HepG2 (cell line): ENCODE measurements around the gene CADPS. TPM values are rescaled to one million over a fixed set of nuclear protein-coding genes. Genes with fewer than 3 reads are reported as not detected.

Experiments used
- ATAC-seq: fragments of 200-7000 bp; cut with Tn5 transposase; 3 replicates; pipeline ENCODE4 v1.9.1; 2020; ENCODE audit warnings: mild to moderate bottlenecking, moderate library complexity
- BruUV-seq: library from RNA; stranded (reverse); fragments of 400-500 nt; replicated peaks from 2 replicates; lab custom pipeline; 2021; lab: Mats Ljungman, UMichigan
- CTCF ChIA-PET: fragments of 300-600 bp; formaldehyde crosslinking; extraction: SDS; loops from one replicate; lab custom pipeline; 2021; ENCODE audit warnings: low total read pairs, inconsistent platforms, low intra/inter-chr PET ratio; lab: Yijun Ruan, JAX
- POLR2A ChIA-PET: fragments of 350-600 bp; sonication (Branson Sonifier 250); formaldehyde crosslinking; loops from one replicate; lab custom pipeline; 2020; ENCODE audit warnings: antibody characterized with exemption, inconsistent platforms; lab: Yijun Ruan, JAX
- DNase-seq: peaks from one replicate; pipeline ENCODE4 v3.0.0-alpha.2; 2015; ENCODE audit warnings: low spot score
- FAIRE-seq: peaks from 3 replicates; lab custom pipeline; 2011; peaks lifted over from hg19 to GRCh38; lab: Jason Lieb, UNC
- H2AFZ ChIP-seq: one replicate; pipeline ENCODE4 v1.6.1; 2011; ENCODE audit warnings: low read length, inconsistent platforms
- H3K27ac ChIP-seq: fragments of 300-600 bp; 3 replicates; pipeline ENCODE4 v1.8.0; 2011; ENCODE audit warnings: mixed run types, mild to moderate bottlenecking, mixed read lengths, low read length, inconsistent platforms; ENCODE audit not compliant: insufficient read depth; ENCODE audit errors: extremely low read length
- H3K27me3 ChIP-seq, 2 experiments: fragments of 200-600 bp in 1 of 2; 2 replicates in 1 of 2; 3 replicates in 1 of 2; pipeline versions ENCODE4 v1.6.0 to v1.8.0; 2011; ENCODE audit warnings: low read length in 2 of 2, mild to moderate bottlenecking in 2 of 2, moderate library complexity in 2 of 2, inconsistent platforms in 1 of 2; ENCODE audit not compliant: insufficient read depth in 2 of 2, control insufficient read depth in 1 of 2
- H3K36me3 ChIP-seq, 2 experiments: fragments of 200-600 bp in 1 of 2; replicated peaks in 1 of 2; 2 replicates in 1 of 2; 3 replicates in 1 of 2; pipeline versions ENCODE4 v1.5.1 to v1.8.0; 2011; ENCODE audit warnings: low read length in 2 of 2, inconsistent platforms in 1 of 2; ENCODE audit not compliant: insufficient read depth in 2 of 2, control insufficient read depth in 1 of 2
- H3K4me1 ChIP-seq: 2 replicates; pipeline ENCODE4 v1.5.1; 2012; ENCODE audit warnings: low read length, inconsistent platforms; ENCODE audit not compliant: insufficient read depth
- H3K4me2 ChIP-seq: 2 replicates; pipeline ENCODE4 v1.6.0; 2011; ENCODE audit warnings: low read depth, low read length, inconsistent platforms
- H3K4me3 ChIP-seq, 3 experiments: fragments of 200-600 bp in 1 of 3; sonication (generic), shearing (Covaris generic) in 1 of 3; replicated peaks in 1 of 3; 2 replicates each; pipeline ENCODE4 v1.5.1; 2011 to 2016; ENCODE audit warnings: low read length in 3 of 3, inconsistent platforms in 2 of 3, low read depth in 2 of 3, mild to moderate bottlenecking in 2 of 3, control low read depth in 1 of 3, mixed read lengths in 1 of 3; ENCODE audit not compliant: insufficient read depth in 1 of 3
- H3K79me2 ChIP-seq: one replicate; pipeline ENCODE4 v1.6.1; 2011; ENCODE audit warnings: low read length, inconsistent platforms; ENCODE audit not compliant: insufficient read depth
- H3K9ac ChIP-seq: 2 replicates; pipeline ENCODE4 v1.6.0; 2011; ENCODE audit warnings: mild to moderate bottlenecking, low read depth, low read length, inconsistent platforms; ENCODE audit not compliant: insufficient read depth
- H3K9me3 ChIP-seq: 2 replicates; pipeline ENCODE4 v1.5.1; 2012; ENCODE audit warnings: mild to moderate bottlenecking, low read length
- H4K20me1 ChIP-seq: 2 replicates; pipeline ENCODE4 v1.6.0; 2011; ENCODE audit warnings: inconsistent platforms, mild to moderate bottlenecking, low read length, moderate library complexity; ENCODE audit not compliant: insufficient read depth
- AFF4 ChIP-seq: sonication (generic); formaldehyde crosslinking; IDR thresholded peaks from 2 replicates; pipeline ENCODE4 v1.4.0; 2020; ENCODE audit warnings: missing genetic modification reagents
- CC2D1A ChIP-seq: sonication (generic); formaldehyde crosslinking; IDR thresholded peaks from 2 replicates; pipeline ENCODE4 v1.8.1; 2023; ENCODE audit warnings: mild to moderate bottlenecking, missing genetic modification reagents
- FOXA3 ChIP-seq: IDR thresholded peaks from 2 replicates; pipeline ENCODE4 v1.6.1; 2016; ENCODE audit warnings: missing genetic modification reagents, missing compliant biosample characterization
- JUNB ChIP-seq: sonication (generic); formaldehyde crosslinking; IDR thresholded peaks from 2 replicates; pipeline ENCODE4 v1.8.0; 2022; ENCODE audit warnings: missing genetic modification reagents, mild to moderate bottlenecking, borderline replicate concordance
- MTF2 ChIP-seq: sonication (generic); formaldehyde crosslinking; IDR thresholded peaks from 2 replicates; pipeline ENCODE4 v1.5.0; 2020; ENCODE audit warnings: missing genetic modification reagents, borderline replicate concordance
- PITX1 ChIP-seq: sonication (generic); formaldehyde crosslinking; IDR thresholded peaks from 2 replicates; pipeline ENCODE4 v1.5.1; 2020; ENCODE audit warnings: mild to moderate bottlenecking, missing genetic modification reagents
- RBM39 ChIP-seq: fragments of 200-400 bp; formaldehyde crosslinking; IDR thresholded peaks from one replicate; pipeline ENCODE4 v1.6.1; 2018; ENCODE audit warnings: antibody characterized with exemption, mild to moderate bottlenecking, low read depth, low read length; ENCODE audit not compliant: poor library complexity, severe bottlenecking
- RXRB ChIP-seq: IDR thresholded peaks from 2 replicates; pipeline ENCODE4 v1.6.1; 2016; ENCODE audit warnings: borderline replicate concordance, missing genetic modification reagents, missing compliant biosample characterization
- TCF7L2 ChIP-seq: IDR thresholded peaks from 2 replicates; pipeline ENCODE4 v1.6.1; 2011; ENCODE audit warnings: mild to moderate bottlenecking, low read depth, low read length, moderate library complexity
- ZIK1 ChIP-seq: sonication (generic); formaldehyde crosslinking; IDR thresholded peaks from 2 replicates; pipeline ENCODE4 v1.5.0; 2020; ENCODE audit warnings: mild to moderate bottlenecking, low read depth, missing genetic modification reagents, borderline replicate concordance
- ZNF12 ChIP-seq: sonication (generic); formaldehyde crosslinking; IDR thresholded peaks from 2 replicates; pipeline ENCODE4 v1.5.0; 2020; ENCODE audit warnings: missing genetic modification reagents
- ZNF136 ChIP-seq: sonication (generic); formaldehyde crosslinking; IDR thresholded peaks from 2 replicates; pipeline ENCODE4 v1.8.1; 2022; ENCODE audit warnings: low read depth, mild to moderate bottlenecking, moderate library complexity, missing genetic modification reagents
- ZNF354B ChIP-seq: sonication (generic); formaldehyde crosslinking; IDR thresholded peaks from 2 replicates; pipeline ENCODE4 v1.8.0; 2022; ENCODE audit warnings: mild to moderate bottlenecking, missing genetic modification reagents
- ZNF549 ChIP-seq: sonication (generic); formaldehyde crosslinking; IDR thresholded peaks from 2 replicates; pipeline ENCODE4 v1.5.0; 2020; ENCODE audit warnings: missing genetic modification reagents
- ZNF784 ChIP-seq: sonication (generic); formaldehyde crosslinking; IDR thresholded peaks from 2 replicates; pipeline ENCODE4 v1.5.1; 2020; ENCODE audit warnings: missing genetic modification reagents, mild to moderate bottlenecking, borderline replicate concordance
- WGBS: methylation state at CpG from one replicate; pipeline ENCODE4 v1.1.6; 2017; ENCODE audit warnings: low lambda C conversion rate; 5-methylcytosine and 5-hydroxymethylcytosine counted together
- in situ Hi-C: cut with HindIII; loops from 2 replicates; pipeline ENCODE4 v1.10.0; 2017; ENCODE audit warnings: low pct_unique_long_range_greater_than_20kb; ENCODE audit not compliant: extremely low pct_ligation_motif_present
- intact Hi-C: fragments of 100-400 bp; cut with micrococcal nuclease; formaldehyde crosslinking; loops from one replicate; pipeline ENCODE4 v1.10.0; 2022; ENCODE audit not compliant: unreplicated experiment
- polyA plus RNA-seq, 8 experiments: library from polyadenylated mRNA; depleted of rRNA in 3 of 8; stranded (reverse) in 7 of 8; unstranded in 1 of 8; fragments of >200 nt; fragmentation: Illumina TruSeq in 4 of 8; extraction: Trizol in 4 of 8; gene quantifications; 2 replicates each; pipeline versions ENCODE4 v1.2.1 to v1.2.3, GENCODE V29; 2011 to 2016; ENCODE audit warnings: low read depth in 4 of 8, missing spikeins in 1 of 8, mixed read lengths in 1 of 8; ENCODE audit not compliant: insufficient read depth in 1 of 8
- total RNA-seq, 5 experiments: library from RNA; depleted of rRNA; stranded (reverse); fragments of >200 nt; fragmentation: Illumina TruSeq; extraction: Trizol; gene quantifications; 2 replicates each; pipeline ENCODE4 v1.2.3, GENCODE V29; 2016; ENCODE audit warnings: low read depth in 1 of 5

The CADPS gene
- total and polyA plus RNA-seq, 2 of the 13 experiments (the other 11 are each of a cell fraction or from before 2014, with no cell fraction given) = not detected

- POLR2A ChIA-PET = no interaction called here
- Histone ChIP-seq H3K9ac (no peak overlapping the region), H3K79me2 (no peaks in the 10 kb centered on the region), H3K36me3 (no peaks in the 10 kb centered on the region), H3K9me3 (no peaks in the 10 kb centered on the region), H3K4me3 (no peak overlapping the region), H3K4me2 (no peak overlapping the region), H3K4me1 (no peaks in the 10 kb centered on the region), H3K27ac (no peak overlapping the region), H3K27me3 (no peaks in the 10 kb centered on the region), H2AFZ (no peak overlapping the region), H4K20me1 (no peaks in the 10 kb centered on the region)
- WGBS = 16% methylated on average over 5 of the region's 5 CpGs
- CTCF ChIA-PET = no interaction called here
- FAIRE-seq (no peak), DNase-seq (no peak), ATAC-seq (no peak)
- intact Hi-C loops = no loop called here
- TF ChIP-seq MTF2 (CRISPR knock-in tag) (no peak), ZNF549 (no peak), TCF7L2 (no peak), FOXA3 (CRISPR knock-in tag) (no peak), ZNF784 (no peak), ZNF12 (CRISPR knock-in tag) (no peak), ZIK1 (CRISPR knock-in tag) (no peak), ZNF136 (CRISPR knock-in tag) (no peak), RBM39 (no peak), CC2D1A (CRISPR knock-in tag) (no peak), AFF4 (no peak), JUNB (no peak), PITX1 (CRISPR knock-in tag) (no peak), RXRB (CRISPR knock-in tag) (no peak), ZNF354B (CRISPR knock-in tag) (no peak)
- in situ Hi-C loops = no loop called here
- no TSS peak for BruUV-seq
Observed at GRCh38 chr3:62859203-62859791, 15.9 kb downstream of the CADPS start.
